K562 (cell line): Measurements from ENCODE around the gene AMER3. TPM values are rescaled to one million over a fixed set of nuclear protein-coding genes. Genes with fewer than 3 reads are reported as not detected.

Source experiments
- ATAC-seq: fragments of 200-7000 bp; cut with Tn5 transposase; 3 replicates; pipeline ENCODE4 v1.9.1; 2020; ENCODE audit warnings: moderate library complexity
- BruUV-seq: library from RNA; stranded (reverse); fragments of 400-500 nt; replicated peaks from 2 replicates; lab custom pipeline; 2021; lab: Mats Ljungman, UMichigan
- CTCF ChIA-PET: fragments of 300-600 bp; formaldehyde crosslinking; extraction: SDS; loops from one replicate; lab custom pipeline; 2021; ENCODE audit warnings: low intra/inter-chr PET ratio; lab: Yijun Ruan, JAX
- POLR2A ChIA-PET: fragments of 300-600, 350-650 bp; sonication (Branson Sonifier 250); formaldehyde crosslinking; extraction: SDS; loops from one replicate; lab custom pipeline; 2021; ENCODE audit warnings: antibody characterized with exemption, inconsistent platforms; lab: Yijun Ruan, JAX
- DNase-seq, 4 experiments: peaks; one replicate each; pipeline versions ENCODE4 v3.0.0 to v3.0.0-alpha.2; 2011 to 2018; ENCODE audit warnings: low spot score in 3 of 4, mixed read lengths in 3 of 4; ENCODE audit errors: extremely low read depth in 1 of 4
- FAIRE-seq: peaks from 2 replicates; lab custom pipeline; 2011; peaks lifted over from hg19 to GRCh38; lab: Jason Lieb, UNC
- H2AFZ ChIP-seq: 2 replicates; pipeline ENCODE4 v1.6.0; 2011; ENCODE audit warnings: low read depth, low read length, control low read depth, inconsistent platforms
- H3K27ac ChIP-seq: fragments of 200-600 bp; 3 replicates; pipeline ENCODE4 v1.8.0; 2011; ENCODE audit warnings: low read depth, mild to moderate bottlenecking, control low read depth, inconsistent platforms, low read length, moderate library complexity, mixed read lengths; ENCODE audit errors: extremely low read depth
- H3K27me3 ChIP-seq, 2 experiments: fragments of 300-600 bp in 1 of 2; 2 replicates in 1 of 2; 3 replicates in 1 of 2; pipeline versions ENCODE4 v1.6.0 to v1.8.0; 2011; ENCODE audit warnings: inconsistent platforms in 2 of 2, low read length in 2 of 2, mild to moderate bottlenecking in 1 of 2, mixed read lengths in 1 of 2, moderate library complexity in 1 of 2; ENCODE audit not compliant: control insufficient read depth in 2 of 2, insufficient read depth in 2 of 2
- H3K36me3 ChIP-seq: fragments of 300-600 bp; 3 replicates; pipeline ENCODE4 v1.8.0; 2011; ENCODE audit warnings: mild to moderate bottlenecking, low read length, inconsistent platforms; ENCODE audit not compliant: control insufficient read depth, insufficient read depth
- H3K4me1 ChIP-seq, 2 experiments: fragments of 200-600 bp in 1 of 2; replicated peaks in 1 of 2; 2 replicates in 1 of 2; 3 replicates in 1 of 2; pipeline versions ENCODE4 v1.5.1 to v1.8.0; 2011; ENCODE audit warnings: inconsistent platforms in 2 of 2, low read length in 2 of 2, mild to moderate bottlenecking in 1 of 2, mixed read lengths in 1 of 2, moderate library complexity in 1 of 2; ENCODE audit not compliant: control insufficient read depth in 2 of 2, insufficient read depth in 2 of 2
- H3K4me2 ChIP-seq: 2 replicates; pipeline ENCODE4 v1.6.1; 2011; ENCODE audit warnings: low read length, control low read depth, inconsistent platforms, mixed read lengths; ENCODE audit not compliant: insufficient read depth
- H3K4me3 ChIP-seq: fragments of 200-600 bp; sonication (generic), shearing (Covaris generic); 2 replicates; pipeline ENCODE4 v1.5.1; 2016; ENCODE audit warnings: control low read depth, inconsistent platforms
- H3K79me2 ChIP-seq: fragments of 200-600 bp; 3 replicates; pipeline ENCODE4 v1.8.0; 2011; ENCODE audit warnings: low read length, inconsistent platforms; ENCODE audit not compliant: control insufficient read depth, insufficient read depth
- H3K9ac ChIP-seq, 2 experiments: 2 replicates each; pipeline versions ENCODE4 v1.6.0 to v1.6.1; 2011; ENCODE audit warnings: low read depth in 2 of 2, low read length in 2 of 2, control low read depth in 1 of 2, inconsistent platforms in 1 of 2, mild to moderate bottlenecking in 1 of 2, mixed read lengths in 1 of 2; ENCODE audit not compliant: insufficient read depth in 1 of 2
- H3K9me1 ChIP-seq: one replicate; pipeline ENCODE4 v1.6.0; 2011; ENCODE audit warnings: inconsistent platforms, mild to moderate bottlenecking, low read length, moderate library complexity; ENCODE audit not compliant: control insufficient read depth, insufficient read depth
- H3K9me3 ChIP-seq: replicated peaks from 2 replicates; pipeline ENCODE4 v1.5.1; 2011; ENCODE audit warnings: low read depth, low read length, inconsistent platforms; ENCODE audit not compliant: control insufficient read depth, insufficient read depth
- H4K20me1 ChIP-seq: replicated peaks from 2 replicates; pipeline ENCODE4 v1.6.1; 2011; ENCODE audit warnings: low read length, inconsistent platforms, mixed read lengths; ENCODE audit not compliant: control insufficient read depth, insufficient read depth
- CC2D1A ChIP-seq: fragments of 450-650 bp; IDR thresholded peaks from 2 replicates; pipeline ENCODE4 v1.6.1; 2017; ENCODE audit warnings: mild to moderate bottlenecking
- DLX4 ChIP-seq: fragments of 250-450 bp; sonication (Bioruptor Pico); IDR thresholded peaks from 2 replicates; pipeline ENCODE4 v1.6.1; 2021; ENCODE audit warnings: mild to moderate bottlenecking
- EWSR1 ChIP-seq: fragments of 450-650 bp; IDR thresholded peaks from 2 replicates; pipeline ENCODE4 v1.6.1; 2018; ENCODE audit warnings: borderline replicate concordance, mild to moderate bottlenecking, low read depth, moderate library complexity; ENCODE audit not compliant: partially characterized antibody
- GATAD2A ChIP-seq: fragments of 450-650 bp; IDR thresholded peaks from 2 replicates; pipeline ENCODE4 v1.6.1; 2017
- MAFG ChIP-seq: fragments of 450-650 bp; conservative IDR thresholded peaks from 2 replicates; pipeline ENCODE4 v1.6.1; 2016; ENCODE audit warnings: missing genetic modification characterization, missing compliant biosample characterization
- RAD21 ChIP-seq, 2 experiments: fragments of 250-450 bp in 1 of 2; fragments of 450-650 bp in 1 of 2; sonication (Bioruptor Pico) in 1 of 2; formaldehyde crosslinking in 1 of 2; IDR thresholded peaks in 1 of 2; conservative IDR thresholded peaks in 1 of 2; 2 replicates each; pipeline versions ENCODE4 v1.4.0 to v1.8.0; 2020 to 2022; ENCODE audit warnings: mild to moderate bottlenecking in 2 of 2, moderate library complexity in 1 of 2
- SMARCA5 ChIP-seq: fragments of 450-650 bp; IDR thresholded peaks from 2 replicates; pipeline ENCODE4 v1.6.1; 2016
- TAL1 ChIP-seq: fragments of 450-650 bp; IDR thresholded peaks from 2 replicates; pipeline ENCODE4 v1.6.1; 2016; ENCODE audit warnings: mild to moderate bottlenecking
- ZBTB49 ChIP-seq: sonication (generic); formaldehyde crosslinking; IDR thresholded peaks from 2 replicates; pipeline ENCODE4 v1.8.0; 2022; ENCODE audit warnings: missing genetic modification reagents, mild to moderate bottlenecking, borderline replicate concordance
- ZFP36 ChIP-seq: fragments of 150-350 bp; IDR thresholded peaks from 2 replicates; pipeline ENCODE4 v1.6.1; 2018; ENCODE audit warnings: low read length, low read depth; ENCODE audit not compliant: partially characterized antibody
- ZNF146 ChIP-seq: IDR thresholded peaks from one replicate; pipeline ENCODE4 v1.6.1; 2018; ENCODE audit warnings: missing compliant biosample characterization; ENCODE audit not compliant: unreplicated experiment
- ZNF165 ChIP-seq: fragments of 250-450 bp; sonication (Bioruptor Pico); IDR thresholded peaks from 2 replicates; pipeline ENCODE4 v1.4.0; 2020; ENCODE audit warnings: borderline replicate concordance
- ZNF644 ChIP-seq: fragments of 200-800 bp; sonication (Bioruptor generic); IDR thresholded peaks from 2 replicates; pipeline ENCODE4 v1.6.1; 2016; ENCODE audit warnings: low read depth, missing genetic modification characterization, missing compliant biosample characterization
- ZNF778 ChIP-seq: fragments of 450-650 bp; formaldehyde crosslinking; IDR thresholded peaks from 2 replicates; pipeline ENCODE4 v1.4.0; 2020; ENCODE audit warnings: mild to moderate bottlenecking, moderate library complexity
- WGBS: fragments of 100-300 bp; shearing (Covaris generic); methylation state at CpG from one replicate; pipeline ENCODE4 v1.1.6; 2016; ENCODE audit warnings: low coverage, mixed read lengths; ENCODE audit not compliant: insufficient coverage; ENCODE audit errors: missing lambda C conversion rate; 5-methylcytosine and 5-hydroxymethylcytosine counted together
- in situ Hi-C: fragments of 300-500 bp; cut with MboI; formaldehyde crosslinking; loops from 4 replicates; pipeline ENCODE4 v1.15.0; 2018; ENCODE audit warnings: inconsistent platforms, mixed read lengths
- intact Hi-C: fragments of 100-400 bp; cut with micrococcal nuclease; formaldehyde crosslinking; loops from 2 replicates; pipeline ENCODE4 v1.14.2; 2022
- polyA plus RNA-seq, 8 experiments: library from polyadenylated mRNA; depleted of rRNA in 4 of 8; stranded (reverse) in 5 of 8; unstranded in 3 of 8; fragments of >200 nt; fragmentation: Nextera tagmentation in 2 of 8; fragmentation: Illumina TruSeq in 1 of 8; extraction: Ambion mirVana in 2 of 8; extraction: Trizol in 1 of 8; gene quantifications; 2 replicates each; pipeline versions ENCODE4 v1.2.1 to v1.2.3, GENCODE V29; 2011 to 2014; ENCODE audit warnings: inconsistent platforms in 1 of 8, missing spikeins in 1 of 8
- total RNA-seq, 7 experiments: library from RNA; depleted of rRNA in 6 of 7; stranded (reverse); fragments of >200 nt in 6 of 7; fragmentation: Illumina TruSeq in 2 of 7; extraction: Trizol in 2 of 7; gene quantifications; 2 replicates each; pipeline versions ENCODE4 v1.2.1 to v1.2.3, GENCODE V29; 2011 to 2021; ENCODE audit warnings: low replicate concordance in 1 of 7

AMER3 gene
- total and polyA plus RNA-seq, 9 of the 15 experiments (the other 6 are each of a cell fraction or from before 2014, with no cell fraction given) = not detected

- no peak overlapping the region for H2AFZ ChIP-seq
Observed at GRCh38 chr2:130795431-130795830, 40.1 kb downstream of the AMER3 start.

GRCh38 chr2:130796290-130796689 is 41.0 kb downstream of the AMER3 start:
- Histone ChIP-seq H3K27me3 (peaks cover 0 to 21% of the 10 kb centered on the region in 2 experiments; a peak in 2 of 5 replicates), H3K4me3 (no peak overlapping the region)
- ATAC-seq (no peak), FAIRE-seq (no peak)
- TF ChIP-seq ZNF146 (CRISPR knock-in tag) (no peak), RAD21 (CRISPR knock-in tag; conservative IDR thresholded peaks at IDR 0.05 in 1 of 2, IDR thresholded peaks at IDR 0.05 in 1 of 2) (no peak), DLX4 (CRISPR knock-in tag) (no peak), CC2D1A (no peak), ZNF165 (CRISPR knock-in tag) (no peak), ZBTB49 (CRISPR knock-in tag) (no peak), ZNF644 (tag) (no peak), GATAD2A (no peak), SMARCA5 (no peak), ZFP36 (no peak), EWSR1 (no peak)
- TF ChIP-seq, all 486 proteins: peak for 0
- no peak overlapping the region for H2AFZ ChIP-seq
- H4K20me1 ChIP-seq = no peaks in the 10 kb centered on the region
- peaks cover 0 to 21% of the 10 kb centered on the region in 2 experiments; a peak in 2 of 5 replicates for H3K4me1 ChIP-seq
- no peak overlapping the region for H3K9ac ChIP-seq
- ChIA-PET POLR2A (interaction anchor here (0.7 kb wide), 1 partner anchor 342 kb away, joined by 3 read pairs; no protein-coding TSS in a partner anchor), CTCF (interaction anchor here (3.0 kb wide), 1 partner anchor 124 kb away, joined by 18 read pairs; no protein-coding TSS in a partner anchor)
- intact Hi-C loops = no loop called here
- BruUV-seq = no TSS peak
- H3K4me2 ChIP-seq = no peak overlapping the region
- H3K79me2 ChIP-seq = no peaks in the 10 kb centered on the region
- in situ Hi-C loops = no loop called here
- no peak overlapping the region for H3K27ac ChIP-seq
- H3K36me3 ChIP-seq = no peaks in the 10 kb centered on the region
- H3K9me3 ChIP-seq = no peaks in the 10 kb centered on the region
- no peak for DNase-seq
- WGBS = 0% methylated on average over 2 of the region's 3 CpGs
- H3K9me1 ChIP-seq = no peaks in the 10 kb centered on the region

More at GRCh38 chr2:130795431-130795830, 40.1 kb downstream of the AMER3 start:
- 0% methylated on average over 2 of the region's 2 CpGs for WGBS
- Histone ChIP-seq H3K4me3 (no peak overlapping the region), H3K9me3 (no peaks in the 10 kb centered on the region), H3K27me3 (peaks cover 0 to 21% of the 10 kb centered on the region in 2 experiments; a peak in 2 of 5 replicates), H3K27ac (no peak overlapping the region), H4K20me1 (no peaks in the 10 kb centered on the region), H3K36me3 (no peaks in the 10 kb centered on the region), H3K9ac (no peak overlapping the region), H3K4me2 (no peak overlapping the region), H3K79me2 (no peaks in the 10 kb centered on the region), H3K4me1 (peaks cover 0 to 21% of the 10 kb centered on the region in 2 experiments; a peak in 2 of 5 replicates), H3K9me1 (no peaks in the 10 kb centered on the region)
- BruUV-seq = no TSS peak
- no peak for FAIRE-seq
- no peak for ATAC-seq
- TF ChIP-seq TAL1 (no peak), MAFG (tag) (no peak), ZNF778 (CRISPR knock-in tag) (no peak)
- no peak for DNase-seq
- in situ Hi-C loops (no loop called here), intact Hi-C loops (no loop called here)
- POLR2A ChIA-PET = interaction anchor here (0.6 to 0.7 kb wide), 2 partner anchors 21 to 343 kb away, joined by 3 read pairs; no protein-coding TSS in a partner anchor
- CTCF ChIA-PET = no interaction called here
